ENCODE measurements around the gene ZFYVE1. TPM values are rescaled to one million over a fixed set of nuclear protein-coding genes. Genes with fewer than 3 reads are reported as not detected.
A peak's percentile ranks its signal among the peaks of the same experiment; 100 is the strongest.

The ZFYVE1 gene
- total RNA-seq, 2 experiments from 2014 or later = 11.5 to 14.3 TPM

DNA sequence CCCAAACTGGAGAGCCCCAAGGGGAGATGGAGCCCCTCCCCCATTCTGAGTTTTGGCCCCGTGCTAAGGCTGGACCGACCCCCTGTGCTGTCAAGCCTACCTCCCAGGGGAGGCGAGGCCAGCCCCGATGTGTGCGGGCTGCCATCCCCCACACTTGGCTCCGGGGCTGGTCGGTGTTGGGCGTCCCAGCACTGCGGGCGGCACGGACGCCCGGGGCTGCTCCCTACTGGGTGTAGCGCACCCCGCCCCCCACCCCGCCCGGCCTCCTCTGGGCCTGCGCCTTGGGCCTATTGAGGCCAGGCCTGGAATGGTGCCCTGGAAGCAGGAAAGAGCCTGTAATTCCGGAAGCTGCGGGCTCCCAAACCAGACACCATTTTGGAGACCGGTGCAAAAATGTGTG is 98.0 kb downstream of the ZFYVE1 start:
- DNase-seq (ENCODE audit: low spot score) = no peak
- Histone ChIP-seq H3K27ac (ENCODE audit: low read depth, low read length, poor library complexity, severe bottlenecking) (no peak overlapping the region), H3K4me2 (ENCODE audit: low read length) (no peak overlapping the region), H3K4me3 (ENCODE audit: low read depth, low read length, poor library complexity, severe bottlenecking) (no peak overlapping the region), H3K36me3 (ENCODE audit: insufficient read depth, low read length) (peaks cover 29% of the 10 kb centered on the region), H4K20me1 (ENCODE audit: insufficient read depth, low read length) (no peaks in the 10 kb centered on the region), H3K79me2 (ENCODE audit: insufficient read depth, low read depth, low read length) (peaks cover 68% of the 10 kb centered on the region), H3K4me1 (ENCODE audit: insufficient read depth, low read length, poor library complexity, severe bottlenecking) (peaks cover 16% of the 10 kb centered on the region), H3K9me2 (ENCODE audit: insufficient read depth, low read length) (no peaks in the 10 kb centered on the region), H3K9me3 (ENCODE audit: low read length) (no peaks in the 10 kb centered on the region), H2AFZ (ENCODE audit: low read length) (no peak overlapping the region)
- BruUV-seq (replicated peaks) = no TSS peak
- CTCF ChIA-PET (ENCODE audit: unreplicated experiment) = no interaction called here
- TF ChIP-seq CTCF (conservative IDR thresholded peaks at IDR 0.05; ENCODE audit: low read length) (no peak), EZH2phosphoT487 (IDR thresholded peaks at IDR 0.05; ENCODE audit: borderline replicate concordance, low read depth, low read length) (no peak)
- intact Hi-C loops (cut with micrococcal nuclease; ENCODE audit: unreplicated experiment) = no loop called here
- POLR2A ChIA-PET = no interaction called here

DNA sequence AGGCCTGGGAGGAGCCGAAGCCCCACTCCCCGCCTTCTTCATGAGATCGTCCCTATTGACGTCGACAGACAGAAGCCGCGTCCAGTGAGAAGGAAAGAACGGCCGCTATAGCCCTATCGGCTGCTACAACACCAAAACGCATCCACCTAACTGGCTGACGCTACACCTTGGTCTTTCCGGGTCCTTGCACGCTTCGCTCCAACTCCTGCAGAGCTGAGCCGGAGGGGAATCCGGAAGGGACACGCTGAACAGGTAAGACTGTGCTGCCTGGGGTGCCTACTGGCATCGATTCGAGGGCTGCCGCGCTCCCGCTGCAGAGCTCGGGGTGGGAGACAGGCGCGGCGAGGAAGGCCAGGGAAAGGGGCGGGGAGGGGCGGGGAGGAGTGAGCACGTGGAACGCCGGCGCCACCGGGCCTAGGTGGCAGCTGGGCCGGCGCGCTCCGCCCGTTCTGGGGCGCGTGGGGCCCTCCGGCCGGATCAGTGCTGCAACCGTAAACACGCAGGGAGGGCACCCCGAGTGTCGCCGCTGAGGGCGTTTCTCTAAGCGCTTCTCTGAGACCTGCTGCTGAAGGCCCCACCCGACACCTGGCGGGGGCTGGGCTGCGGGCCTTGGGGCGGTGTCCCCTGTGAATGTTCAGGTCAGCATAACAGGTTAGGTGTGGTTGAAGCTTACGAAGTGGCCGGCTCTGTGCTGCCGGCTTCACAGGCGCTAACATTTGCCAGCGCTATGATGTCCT is 100.4 kb downstream of the ZFYVE1 start, which contains the start of gene DCAF4:
Gene DCAF4, plus strand, starts transcription at position 173 of the 737 bp plus-strand sequence. CDS start 11,515 bp downstream, outside the sequence.
- peak within 1 kb of the TSS; percentile 74 for H3K4me2 ChIP-seq (ENCODE audit: low read length)
- H3K4me1 ChIP-seq (ENCODE audit: insufficient read depth, low read length, poor library complexity, severe bottlenecking) = peaks cover 12% of the 10 kb centered on the region
- DNase-seq (ENCODE audit: low spot score) = peak; percentile 98
- H3K9me3 ChIP-seq (ENCODE audit: low read length) = no peaks in the 10 kb centered on the region
- TF ChIP-seq CTCF (conservative IDR thresholded peaks at IDR 0.05; ENCODE audit: low read length) (no peak), EZH2phosphoT487 (IDR thresholded peaks at IDR 0.05; ENCODE audit: borderline replicate concordance, low read depth, low read length) (no peak)
- H3K79me2 ChIP-seq (ENCODE audit: insufficient read depth, low read depth, low read length) = peaks cover 44% of the 10 kb centered on the region
- ChIA-PET POLR2A (interaction anchor here (0.8 to 1.0 kb wide), 2 partner anchors 147 to 1236 kb away, joined by 3 read pairs; no protein-coding TSS in a partner anchor), CTCF (ENCODE audit: unreplicated experiment) (interaction anchor here (0.5 kb wide), 1 partner anchor 36 kb away, joined by 3 read pairs; no protein-coding TSS in a partner anchor)
- H4K20me1 ChIP-seq (ENCODE audit: insufficient read depth, low read length) = no peaks in the 10 kb centered on the region
- H3K4me3 ChIP-seq (ENCODE audit: low read depth, low read length, poor library complexity, severe bottlenecking) = peak within 1 kb of the TSS; percentile 85
- intact Hi-C loops (cut with micrococcal nuclease; ENCODE audit: unreplicated experiment) = no loop called here
- H3K27ac ChIP-seq (ENCODE audit: low read depth, low read length, poor library complexity, severe bottlenecking) = peak within 1 kb of the TSS; percentile 40
- no peaks in the 10 kb centered on the region for H3K9me2 ChIP-seq (ENCODE audit: insufficient read depth, low read length)
- no TSS peak for BruUV-seq (replicated peaks)
- peaks cover 23% of the 10 kb centered on the region for H3K36me3 ChIP-seq (ENCODE audit: insufficient read depth, low read length)
- peak within 1 kb of the TSS; percentile 99 for H2AFZ ChIP-seq (ENCODE audit: low read length)

DNA sequence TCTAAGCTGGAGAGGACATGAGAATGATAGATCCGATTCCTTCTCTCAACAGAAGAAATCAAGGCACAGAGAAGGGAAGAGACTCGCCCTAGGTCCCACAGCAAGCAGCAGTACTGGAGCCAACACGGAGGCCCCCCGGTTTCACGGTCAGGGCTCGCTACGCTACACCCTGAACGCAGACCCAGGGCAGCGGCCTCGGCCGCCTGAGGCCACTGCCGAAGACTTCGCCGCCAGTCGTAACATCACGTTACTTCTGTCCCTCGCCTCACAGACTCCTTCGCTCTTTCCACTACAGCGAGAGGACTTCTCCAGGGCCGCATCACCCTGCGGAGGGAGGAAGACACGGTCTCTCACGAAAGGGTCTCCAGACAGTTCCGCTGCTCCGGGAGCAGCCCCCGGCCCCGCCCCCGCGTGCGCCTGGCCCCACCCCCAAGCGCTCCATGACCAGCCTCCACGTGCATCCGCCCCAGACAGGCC is 101.1 kb downstream of the ZFYVE1 start:
- Histone ChIP-seq H3K79me2 (ENCODE audit: insufficient read depth, low read depth, low read length) (peaks cover 38% of the 10 kb centered on the region), H3K4me1 (ENCODE audit: insufficient read depth, low read length, poor library complexity, severe bottlenecking) (peaks cover 12% of the 10 kb centered on the region), H3K4me3 (ENCODE audit: low read depth, low read length, poor library complexity, severe bottlenecking) (peak overlapping the region; percentile 85), H3K4me2 (ENCODE audit: low read length) (peak overlapping the region; percentile 74), H3K27ac (ENCODE audit: low read depth, low read length, poor library complexity, severe bottlenecking) (no peak overlapping the region), H4K20me1 (ENCODE audit: insufficient read depth, low read length) (no peaks in the 10 kb centered on the region), H2AFZ (ENCODE audit: low read length) (peak overlapping the region; percentile 99), H3K9me2 (ENCODE audit: insufficient read depth, low read length) (no peaks in the 10 kb centered on the region), H3K9me3 (ENCODE audit: low read length) (no peaks in the 10 kb centered on the region), H3K36me3 (ENCODE audit: insufficient read depth, low read length) (peaks cover 23% of the 10 kb centered on the region)
- CTCF ChIA-PET (ENCODE audit: unreplicated experiment) = no interaction called here
- no TSS peak for BruUV-seq (replicated peaks)
- POLR2A ChIA-PET = interaction anchor here (0.6 to 1.0 kb wide), 3 partner anchors 147 to 1236 kb away, joined by 3 read pairs; no protein-coding TSS in a partner anchor
- TF ChIP-seq EZH2phosphoT487 (IDR thresholded peaks at IDR 0.05; ENCODE audit: borderline replicate concordance, low read depth, low read length) (no peak), CTCF (conservative IDR thresholded peaks at IDR 0.05; ENCODE audit: low read length) (no peak)
- DNase-seq (ENCODE audit: low spot score) = no peak
- intact Hi-C loops (cut with micrococcal nuclease; ENCODE audit: unreplicated experiment) = no loop called here

Measured in OCI-LY7 (cell line).